ENCODE data around the gene GLIPR1L2. TPM values are rescaled to one million over a fixed set of nuclear protein-coding genes. Genes with fewer than 3 reads are reported as not detected.
A peak's percentile ranks its signal among the peaks of the same experiment; 100 is the strongest.

GLIPR1L2 gene
- total RNA-seq, 2 donors from 2014 or later, result 0.50 to 1.5 TPM

- peaks cover 8% of the 10 kb centered on the region for H3K4me1 Mint-ChIP-seq
- H3K27ac Mint-ChIP-seq, result no peak overlapping the region
- no peak for DNase-seq
- H3K36me3 Mint-ChIP-seq (ENCODE audit: low read depth), result no peaks in the 10 kb centered on the region
- no peaks in the 10 kb centered on the region for H3K9me3 ChIP-seq (ENCODE audit: control insufficient read depth, low read length, poor library complexity, severe bottlenecking)
- no peak overlapping the region for H3K4me3 Mint-ChIP-seq
- H3K27me3 Mint-ChIP-seq, result peaks cover 5% of the 10 kb centered on the region
- ATAC-seq, result peak; percentile 62
Observed at GRCh38 chr12:75471902-75472890, 81.3 kb downstream of the GLIPR1L2 start.

- Mint-ChIP-seq H3K27me3 (peaks cover 5% of the 10 kb centered on the region), H3K27ac (no peak overlapping the region)
- no peak for DNase-seq
Observed at GRCh38 chr12:75474116-75474515, 83.2 kb downstream of the GLIPR1L2 start.

GRCh38 chr12:75476071-75476470 is 85.2 kb downstream of the GLIPR1L2 start:
- H3K9me3 ChIP-seq (ENCODE audit: control insufficient read depth, low read length, poor library complexity, severe bottlenecking), result no peaks in the 10 kb centered on the region
- H3K27ac Mint-ChIP-seq, result peak overlapping the region; percentile 92
- H3K27me3 Mint-ChIP-seq, result peaks cover 1% of the 10 kb centered on the region
- DNase-seq, result no peak
- peaks cover 2% of the 10 kb centered on the region for H3K36me3 Mint-ChIP-seq (ENCODE audit: low read depth)
- H3K4me3 Mint-ChIP-seq, result no peak overlapping the region
- peaks cover 22% of the 10 kb centered on the region for H3K4me1 Mint-ChIP-seq
- no peak for ATAC-seq

More at GRCh38 chr12:75474116-75474515, 83.2 kb downstream of the GLIPR1L2 start:
- Mint-ChIP-seq H3K4me3 (no peak overlapping the region), H3K4me1 (peaks cover 12% of the 10 kb centered on the region), H3K36me3 (ENCODE audit: low read depth) (no peaks in the 10 kb centered on the region)
- H3K9me3 ChIP-seq (ENCODE audit: control insufficient read depth, low read length, poor library complexity, severe bottlenecking), result no peaks in the 10 kb centered on the region
- ATAC-seq, result no peak

GRCh38 chr12:75477137-75477536 is 86.2 kb downstream of the GLIPR1L2 start:
- Mint-ChIP-seq H3K27ac (peak overlapping the region; percentile 92), H3K4me1 (peaks cover 31% of the 10 kb centered on the region)

GRCh38 chr12:75478116-75478794 is 87.4 kb downstream of the GLIPR1L2 start:
- Mint-ChIP-seq H3K27ac (peak overlapping the region; percentile 92), H3K4me3 (peak overlapping the region; percentile 77), H3K4me1 (peaks cover 40% of the 10 kb centered on the region), H3K27me3 (no peaks in the 10 kb centered on the region), H3K36me3 (ENCODE audit: low read depth) (peaks cover 8% of the 10 kb centered on the region)
- ATAC-seq, result peak; percentile 67
- H3K9me3 ChIP-seq (ENCODE audit: control insufficient read depth, low read length, poor library complexity, severe bottlenecking), result no peaks in the 10 kb centered on the region
- no peak for DNase-seq

More at GRCh38 chr12:75477137-75477536, 86.2 kb downstream of the GLIPR1L2 start:
- Mint-ChIP-seq H3K36me3 (ENCODE audit: low read depth) (peaks cover 7% of the 10 kb centered on the region), H3K4me3 (no peak overlapping the region), H3K27me3 (no peaks in the 10 kb centered on the region)
- H3K9me3 ChIP-seq (ENCODE audit: control insufficient read depth, low read length, poor library complexity, severe bottlenecking), result no peaks in the 10 kb centered on the region
- ATAC-seq, result no peak
- no peak for DNase-seq

- Mint-ChIP-seq H3K4me3 (peak overlapping the region; percentile 77), H3K27me3 (no peaks in the 10 kb centered on the region), H3K36me3 (ENCODE audit: low read depth) (peaks cover 13% of the 10 kb centered on the region), H3K4me1 (peaks cover 56% of the 10 kb centered on the region), H3K27ac (peak overlapping the region; percentile 92)
- ATAC-seq (peak; percentile 27), DNase-seq (no peak)
- H3K9me3 ChIP-seq (ENCODE audit: control insufficient read depth, low read length, poor library complexity, severe bottlenecking), result no peaks in the 10 kb centered on the region
Observed at GRCh38 chr12:75479963-75480461, 89.1 kb downstream of the GLIPR1L2 start.

GRCh38 chr12:75480469-75480949 is 89.6 kb downstream of the GLIPR1L2 start, which contains the start of gene GLIPR1:
Gene GLIPR1, plus strand, starts transcription at chr12:75480755. Its CDS starts 126 bp downstream, at chr12:75480881.
- Mint-ChIP-seq H3K4me3 (peak within 1 kb of the TSS; percentile 77), H3K27ac (peak within 1 kb of the TSS; percentile 92)
- no peaks in the 10 kb centered on the region for H3K9me3 ChIP-seq (ENCODE audit: control insufficient read depth, low read length, poor library complexity, severe bottlenecking)

GRCh38 chr12:75481013-75481705 is 90.3 kb downstream of the GLIPR1L2 start:
- Mint-ChIP-seq H3K4me3 (peak overlapping the region; percentile 77), H3K36me3 (ENCODE audit: low read depth) (peaks cover 16% of the 10 kb centered on the region), H3K27ac (peak overlapping the region; percentile 92), H3K27me3 (no peaks in the 10 kb centered on the region), H3K4me1 (peaks cover 61% of the 10 kb centered on the region)
- no peaks in the 10 kb centered on the region for H3K9me3 ChIP-seq (ENCODE audit: control insufficient read depth, low read length, poor library complexity, severe bottlenecking)
- ATAC-seq, result peak; percentile 9
- DNase-seq, result no peak

More at GRCh38 chr12:75480469-75480949, 89.6 kb downstream of the GLIPR1L2 start, which contains the start of gene GLIPR1:
- Mint-ChIP-seq H3K36me3 (ENCODE audit: low read depth) (peaks cover 16% of the 10 kb centered on the region), H3K27me3 (no peaks in the 10 kb centered on the region), H3K4me1 (peaks cover 59% of the 10 kb centered on the region)
- peak; percentile 79 for ATAC-seq
- peak; percentile 18 to 67 (median 49) for DNase-seq

GRCh38 chr12:75481774-75482173 is 90.9 kb downstream of the GLIPR1L2 start:
- H3K4me1 Mint-ChIP-seq, result peaks cover 65% of the 10 kb centered on the region
- H3K27me3 Mint-ChIP-seq, result no peaks in the 10 kb centered on the region
- no peaks in the 10 kb centered on the region for H3K9me3 ChIP-seq (ENCODE audit: control insufficient read depth, low read length, poor library complexity, severe bottlenecking)
- H3K36me3 Mint-ChIP-seq (ENCODE audit: low read depth), result peaks cover 18% of the 10 kb centered on the region
- peak overlapping the region; percentile 77 for H3K4me3 Mint-ChIP-seq
- DNase-seq (no peak), ATAC-seq (no peak)
- peak overlapping the region; percentile 92 for H3K27ac Mint-ChIP-seq

Other genes starting within 250 kb of the GLIPR1L2 start
- gene KCNC2, start 181.2 kb upstream of the GLIPR1L2 start, total RNA-seq, result not detected
- gene CAPS2, start 60.8 kb upstream of the GLIPR1L2 start, total RNA-seq, result 1 to 10 TPM; 1.1 to 2.2 TPM
- gene GLIPR1L1, start 56.4 kb upstream of the GLIPR1L2 start, total RNA-seq, result not detected
- gene GLIPR1, start 89.7 kb downstream of the GLIPR1L2 start, total RNA-seq, result 100 to 1,000 TPM; 104 to 105 TPM
- 100 to 1,000 TPM in 1 of 2 donors, 10 to 100 TPM in 1; 98.0 to 123 TPM for gene KRR1, start 120.5 kb downstream of the GLIPR1L2 start, total RNA-seq

All from T-helper 17 cell (primary cell).